ENCODE results near the gene RNF217. TPM values are rescaled to one million over a fixed set of nuclear protein-coding genes. Genes with fewer than 3 reads are reported as not detected.
A peak's percentile ranks its signal among the peaks of the same experiment; 100 is the strongest.
"Not testable (repeated sequence)": the region's sequence is repeated elsewhere in the genome, so short reads cannot be mapped to it uniquely, and the experiment has no call there.

RNF217 gene
- total RNA-seq, 1 experiment from 2014 or later: 13.6 TPM

GRCh38 chr6:125050663-125051318, 88.6 kb downstream of the RNF217 start:
- DNase-seq (ENCODE audit: low read depth): no peak

DNA sequence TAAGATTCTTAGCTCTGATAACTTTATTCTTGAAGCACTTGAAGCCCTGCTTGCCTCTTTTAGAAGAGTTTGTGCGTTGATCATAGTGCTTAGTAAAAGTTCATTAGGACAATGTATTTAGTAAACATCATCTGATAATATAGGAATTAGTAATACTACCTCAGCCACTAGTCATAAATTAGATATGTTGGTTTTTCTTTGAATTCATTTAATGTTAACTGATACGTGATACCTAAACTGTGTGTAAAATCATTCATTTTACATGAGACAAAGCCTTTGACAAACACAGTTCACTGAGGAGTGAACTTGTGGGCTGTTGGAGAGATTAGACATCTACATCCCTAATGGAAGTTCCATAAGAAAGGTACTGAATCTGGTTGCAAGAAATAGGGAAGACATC, 91.6 kb downstream of the RNF217 start:
- no peak for DNase-seq (ENCODE audit: low read depth)

DNA sequence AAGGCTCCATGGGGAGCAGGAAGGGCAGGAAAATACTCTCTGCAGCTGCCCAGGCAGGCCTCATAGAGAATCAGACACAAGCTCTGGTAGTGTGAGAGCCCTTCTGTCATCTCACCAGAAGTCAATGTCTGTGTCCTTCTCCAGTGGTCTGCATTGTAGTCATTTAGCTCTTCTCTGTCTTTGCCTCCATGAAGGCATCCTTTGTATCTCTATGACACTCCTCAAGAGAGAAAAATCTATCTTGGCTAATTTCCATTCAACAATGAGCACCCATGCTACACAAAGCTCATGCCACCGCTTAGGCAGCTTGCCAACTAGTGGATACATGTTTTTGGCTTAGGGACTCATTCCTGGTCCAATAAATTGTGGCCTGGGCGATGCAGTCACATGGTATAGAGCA, 92.1 kb downstream of the RNF217 start:
- DNase-seq (ENCODE audit: low read depth): no peak

- DNase-seq (ENCODE audit: low read depth): no peak
Measured at GRCh38 chr6:125057392-125058246, 95.4 kb downstream of the RNF217 start.

DNA sequence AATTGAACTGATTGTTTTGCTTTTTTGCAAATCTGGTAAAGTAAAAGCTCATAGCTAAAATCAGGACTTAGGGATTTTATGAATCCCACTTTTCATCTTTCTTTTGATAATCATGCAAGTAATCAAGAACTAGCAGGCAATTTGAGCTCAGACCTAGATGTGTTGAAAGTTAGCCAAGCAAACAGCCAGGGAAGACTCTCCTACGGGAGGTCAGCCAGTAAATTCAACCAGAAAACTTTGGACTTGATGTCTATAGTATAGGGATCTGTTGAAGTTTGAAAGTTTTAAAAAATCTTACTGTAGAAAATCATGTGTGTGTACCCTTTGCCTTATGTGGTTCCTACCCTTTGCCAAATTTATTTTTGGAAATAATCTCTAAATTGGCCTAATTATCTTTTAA, 96.3 kb downstream of the RNF217 start:
- no peak for DNase-seq (ENCODE audit: low read depth)

- DNase-seq (ENCODE audit: low read depth): no peak
Measured at GRCh38 chr6:125063307-125063706, 101.1 kb downstream of the RNF217 start.

DNA sequence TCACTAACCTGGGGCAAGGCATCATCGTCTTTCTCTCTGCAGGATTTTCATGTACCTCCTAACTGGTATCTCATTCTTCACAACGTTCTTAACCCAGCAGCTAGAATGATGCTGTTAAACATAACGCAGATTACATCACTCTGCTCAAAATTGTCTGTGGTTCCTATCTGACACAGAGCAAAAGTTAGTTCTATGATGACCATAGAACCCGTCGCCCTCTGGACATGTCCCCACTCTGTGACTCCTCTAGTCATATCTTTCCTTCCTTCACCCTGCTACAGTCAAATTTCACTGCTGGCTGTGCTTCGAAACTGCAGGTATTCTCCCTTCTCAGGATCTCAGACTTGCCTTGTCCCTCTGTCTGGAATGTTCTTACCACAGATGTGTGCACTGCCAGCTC, 103.9 kb downstream of the RNF217 start:
- DNase-seq (ENCODE audit: low read depth): no peak

DNA sequence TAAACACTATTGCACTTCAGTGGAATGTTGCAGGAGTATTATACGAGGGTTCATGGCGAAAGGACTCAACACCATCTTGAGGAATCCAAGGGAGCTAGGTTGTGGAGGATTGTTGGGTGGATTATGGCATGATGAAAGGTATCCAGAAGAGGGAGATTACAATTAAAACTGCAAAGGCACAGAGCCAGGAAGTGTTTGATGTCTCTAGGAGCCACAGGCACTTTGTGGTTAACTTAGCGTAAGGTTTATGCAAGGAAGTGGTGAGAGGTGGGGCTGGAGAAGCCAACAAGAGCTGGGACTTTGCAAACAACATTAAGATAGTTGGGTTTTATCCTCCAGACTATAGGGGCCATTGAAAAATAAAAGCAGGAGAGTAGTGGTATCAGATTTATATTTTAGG, 104.7 kb downstream of the RNF217 start:
- DNase-seq (ENCODE audit: low read depth): peak; percentile 70

GRCh38 chr6:125067552-125067951, 105.3 kb downstream of the RNF217 start:
- DNase-seq (ENCODE audit: low read depth): no peak

- no peak for DNase-seq (ENCODE audit: low read depth)
Measured at GRCh38 chr6:125073071-125073470, 110.8 kb downstream of the RNF217 start.

- DNase-seq (ENCODE audit: low read depth): no peak
Measured at GRCh38 chr6:125074120-125074519, 111.9 kb downstream of the RNF217 start.

DNA sequence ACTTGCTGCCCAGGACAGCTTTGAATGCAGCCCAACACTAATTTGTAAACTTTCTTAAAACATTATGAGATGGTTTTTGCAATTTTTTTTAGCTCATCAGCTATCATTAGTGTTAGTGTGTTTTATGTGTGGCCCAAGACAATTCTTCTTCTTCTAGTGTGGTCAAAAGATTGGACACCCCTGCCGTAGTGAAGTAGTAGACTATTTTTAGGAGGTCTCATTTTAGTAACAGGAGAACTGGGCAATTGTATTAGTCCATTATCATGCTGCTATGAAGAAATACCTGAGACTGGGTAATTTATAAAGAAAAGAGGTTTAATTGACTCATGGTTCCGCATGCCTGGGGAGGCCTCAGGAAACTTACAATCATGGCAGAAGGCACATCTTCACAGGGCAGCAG, 112.8 kb downstream of the RNF217 start:
- not testable (repeated sequence) for DNase-seq (ENCODE audit: low read depth)

DNA sequence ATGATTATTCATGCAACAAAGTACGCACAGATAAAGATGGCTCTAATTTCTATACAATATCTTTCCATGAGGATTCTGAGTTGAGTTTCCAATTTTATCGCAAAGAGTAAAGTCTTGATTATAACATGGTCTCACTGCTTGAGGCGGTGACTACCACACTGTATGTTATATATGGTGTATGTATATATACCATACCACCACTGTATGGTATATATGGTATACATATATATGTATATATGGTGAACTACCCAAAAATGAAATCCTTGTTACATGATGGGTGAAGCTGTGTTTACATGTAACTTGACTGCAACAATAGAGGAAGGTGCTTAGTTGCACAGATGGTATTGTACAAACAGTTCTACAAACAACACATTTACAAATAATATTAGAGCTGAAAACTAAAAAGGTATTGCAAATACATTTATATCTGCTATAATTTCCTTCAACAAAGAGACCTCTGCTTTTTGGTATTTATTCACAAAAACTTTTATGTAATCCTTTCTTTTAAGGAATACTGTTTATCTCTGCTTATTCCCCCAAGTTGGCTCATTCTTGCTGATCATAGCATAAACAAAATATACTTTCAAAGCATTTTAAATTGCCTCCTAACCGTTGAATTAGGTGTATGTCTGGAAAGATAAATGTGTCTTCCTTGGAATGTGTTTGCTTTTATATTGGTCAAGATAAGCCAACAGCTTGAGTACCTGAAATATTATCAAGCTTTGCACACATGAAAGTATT, 113.7 kb downstream of the RNF217 start:
- no peak for DNase-seq (ENCODE audit: low read depth)

- no peak for DNase-seq (ENCODE audit: low read depth)
Measured at GRCh38 chr6:125076482-125076742, 114.2 kb downstream of the RNF217 start.

GRCh38 chr6:125077453-125077852, 115.2 kb downstream of the RNF217 start:
- no peak for DNase-seq (ENCODE audit: low read depth)

DNA sequence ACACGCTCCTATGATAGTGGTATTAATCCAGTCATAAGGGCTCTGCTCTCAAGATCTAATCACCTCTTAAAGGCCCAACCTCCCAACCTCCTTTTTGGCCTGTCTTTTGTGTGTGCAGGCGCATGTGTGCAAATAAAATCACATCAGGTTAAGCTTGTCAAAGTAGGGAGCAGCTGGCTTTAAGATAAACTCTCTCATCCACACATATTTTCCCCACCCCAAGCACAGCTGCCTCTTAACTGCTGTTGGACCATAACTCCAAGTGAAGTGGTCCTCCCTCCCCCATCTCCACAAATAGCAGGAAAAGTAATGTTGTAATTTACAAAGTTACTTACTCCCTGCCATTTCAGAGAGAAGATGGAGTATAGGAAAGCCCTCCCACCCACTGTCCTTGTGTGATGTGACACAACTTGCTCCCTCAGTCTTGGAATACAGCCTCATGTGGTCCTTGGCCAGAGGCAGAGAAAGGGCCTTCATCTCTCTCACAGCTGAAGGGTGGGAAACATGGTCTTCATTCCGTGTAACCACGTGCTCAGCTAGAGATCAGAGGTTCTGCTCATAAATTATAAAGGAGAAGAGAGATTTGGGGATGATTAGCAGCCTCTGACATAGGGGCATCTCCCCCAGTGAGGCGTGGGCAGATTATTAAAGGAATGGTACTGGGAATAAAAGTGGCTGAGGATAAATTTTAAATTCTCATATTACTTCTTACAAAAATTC, 116.5 kb downstream of the RNF217 start:
- no peak for DNase-seq (ENCODE audit: low read depth)

DNA sequence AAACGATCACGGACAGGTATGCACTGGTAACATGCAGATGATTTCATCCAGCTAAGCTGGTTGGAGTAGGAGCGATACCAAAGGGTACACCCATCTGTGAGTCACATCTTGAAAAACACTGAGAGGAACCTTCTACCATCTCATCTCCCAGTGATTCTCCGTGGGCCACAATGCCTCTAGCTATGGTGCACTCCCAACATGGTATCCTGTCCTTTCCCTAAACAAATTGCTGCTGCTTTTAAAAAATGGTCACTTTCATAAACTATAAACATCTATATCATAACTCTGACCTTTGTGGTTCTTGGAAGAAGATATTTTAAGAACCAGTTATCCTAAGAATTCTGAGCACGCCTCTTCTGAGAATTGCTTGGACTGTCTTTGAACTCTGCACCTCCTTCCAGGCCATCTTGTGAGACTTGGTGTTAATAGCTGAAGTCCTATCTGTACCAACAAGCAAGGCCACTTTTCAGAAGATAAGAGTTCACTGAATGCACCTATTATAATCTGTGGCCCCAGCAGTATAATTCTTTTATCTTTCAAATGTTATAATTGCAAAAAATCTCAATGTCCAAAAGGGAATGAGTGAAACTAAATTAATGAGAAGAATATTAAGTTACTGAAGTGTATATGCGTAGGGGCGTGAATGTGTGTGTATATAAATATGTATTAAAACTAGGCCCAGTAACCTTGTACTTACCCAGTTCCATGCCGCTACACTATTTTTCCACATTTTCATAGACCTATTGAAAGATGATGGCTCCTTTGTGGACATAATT, 120.9 kb downstream of the RNF217 start:
- no peak for DNase-seq (ENCODE audit: low read depth)

DNA sequence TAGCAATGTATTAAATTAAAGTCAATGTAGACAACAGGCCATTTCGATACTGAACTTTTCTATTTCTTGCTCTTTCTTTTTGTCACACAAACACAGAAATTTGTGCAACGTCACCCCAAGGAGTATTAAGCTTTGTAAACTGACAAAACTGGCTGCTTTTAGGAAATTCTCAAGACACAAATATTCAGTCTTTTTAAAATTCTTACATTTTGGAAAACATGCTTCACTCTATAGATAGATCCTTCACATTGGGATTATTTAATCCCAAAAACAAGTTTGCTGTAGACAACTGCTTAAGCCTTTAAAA, 121.4 kb downstream of the RNF217 start:
- no peak for DNase-seq (ENCODE audit: low read depth)

- DNase-seq (ENCODE audit: low read depth): no peak
Measured at GRCh38 chr6:125086716-125087115, 124.5 kb downstream of the RNF217 start.

DNA sequence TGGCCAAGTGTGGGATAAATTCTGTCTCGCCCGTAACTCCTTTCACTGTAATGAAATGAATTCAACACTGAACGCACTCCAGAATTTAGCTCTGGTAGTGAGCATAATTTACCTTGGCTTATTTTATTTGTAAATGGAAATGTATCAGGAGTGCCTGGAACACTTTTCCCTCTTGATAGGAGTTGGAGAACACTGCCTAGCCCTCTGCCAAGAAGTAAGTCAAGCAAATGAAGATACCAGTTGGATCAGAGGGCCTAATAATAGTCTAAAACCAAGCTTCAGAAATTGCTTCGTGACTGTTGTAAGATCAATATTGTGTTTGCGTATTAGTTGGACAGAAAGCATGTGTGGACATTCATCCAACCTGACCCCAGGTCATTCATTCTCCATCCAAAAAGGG, 126.7 kb downstream of the RNF217 start:
- no peak for DNase-seq (ENCODE audit: low read depth)

DNA sequence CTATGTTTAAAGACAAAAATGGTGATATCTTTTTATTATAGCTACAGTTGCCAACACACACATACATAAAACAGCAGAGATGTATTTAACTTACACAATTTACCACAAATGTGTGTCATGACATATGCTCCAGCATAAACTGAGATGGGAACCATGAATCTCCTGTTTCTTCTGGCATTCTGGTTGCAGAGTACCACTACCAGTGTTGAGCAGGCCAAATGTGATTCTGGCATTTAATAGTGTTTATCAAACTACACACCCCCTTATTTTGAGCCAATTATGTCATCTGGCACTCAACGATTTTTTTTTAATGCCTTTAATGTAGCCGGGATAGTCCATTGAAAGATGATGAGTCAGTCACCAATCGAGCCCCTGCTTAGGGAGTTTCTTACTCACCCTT, 132.3 kb downstream of the RNF217 start:
- peak; percentile 10 for DNase-seq (ENCODE audit: low read depth)
